Activated naive CD8-positive, alpha-beta T cell treated with anti-CD3 and anti-CD28 coated beads for 36 hours (primary cell): ENCODE results near the gene ALDH16A1. TPM values are rescaled to one million over a fixed set of nuclear protein-coding genes. Genes with fewer than 3 reads are reported as not detected.
"Not testable (repeated sequence)": the region's sequence is repeated elsewhere in the genome, so short reads cannot be mapped to it uniquely, and the experiment has no call there.

Source experiments
- DNase-seq: peaks from one replicate; pipeline ENCODE4 v3.0.0; 2021
- H3K27ac Mint-ChIP-seq: one replicate; pipeline ENCODE4 v1.8.0; 2022; ENCODE audit warnings: mild to moderate bottlenecking, moderate library complexity, mixed read lengths
- H3K27me3 Mint-ChIP-seq: one replicate; pipeline ENCODE4 v1.8.0; 2022; ENCODE audit warnings: mild to moderate bottlenecking, mixed read lengths
- H3K36me3 Mint-ChIP-seq: one replicate; pipeline ENCODE4 v1.8.0; 2021; ENCODE audit warnings: mild to moderate bottlenecking, mixed read lengths
- H3K4me1 Mint-ChIP-seq: one replicate; pipeline ENCODE4 v1.8.0; 2021; ENCODE audit warnings: mixed read lengths
- H3K4me3 Mint-ChIP-seq: one replicate; pipeline ENCODE4 v1.8.0; 2022; ENCODE audit warnings: mild to moderate bottlenecking, moderate library complexity, mixed read lengths
- H3K9me3 Mint-ChIP-seq: one replicate; pipeline ENCODE4 v1.8.0; 2022; ENCODE audit warnings: mixed read lengths
- total RNA-seq, 2 experiments: library from RNA; stranded (reverse); gene quantifications; one replicate each; pipeline ENCODE4 v1.2.3, GENCODE V29; 2021

ALDH16A1 gene
- total RNA-seq, 2 experiments from 2014 or later, result 34.4 to 42.0 TPM

- no peaks in the 10 kb centered on the region for H3K4me1 Mint-ChIP-seq
- no peaks in the 10 kb centered on the region for H3K27me3 Mint-ChIP-seq
- H3K27ac Mint-ChIP-seq, result no peak overlapping the region
- H3K36me3 Mint-ChIP-seq, result peaks cover 14% of the 10 kb centered on the region
- no peak overlapping the region for H3K4me3 Mint-ChIP-seq
- DNase-seq, result no peak
- no peaks in the 10 kb centered on the region for H3K9me3 Mint-ChIP-seq
Observed at GRCh38 chr19:49461656-49462055, 8.6 kb downstream of the ALDH16A1 start.

- H3K27me3 Mint-ChIP-seq, result no peaks in the 10 kb centered on the region
- no peaks in the 10 kb centered on the region for H3K9me3 Mint-ChIP-seq
- H3K4me1 Mint-ChIP-seq, result no peaks in the 10 kb centered on the region
- DNase-seq, result no peak
- no peak overlapping the region for H3K4me3 Mint-ChIP-seq
- no peak overlapping the region for H3K27ac Mint-ChIP-seq
- H3K36me3 Mint-ChIP-seq, result peaks cover 14% of the 10 kb centered on the region
Observed at GRCh38 chr19:49462492-49462891, 9.5 kb downstream of the ALDH16A1 start.

GRCh38 chr19:49463960-49464740, 11.1 kb downstream of the ALDH16A1 start:
- Mint-ChIP-seq H3K27ac (no peak overlapping the region), H3K27me3 (no peaks in the 10 kb centered on the region), H3K4me1 (peaks cover 8% of the 10 kb centered on the region), H3K9me3 (no peaks in the 10 kb centered on the region), H3K36me3 (peaks cover 19% of the 10 kb centered on the region), H3K4me3 (no peak overlapping the region)
- DNase-seq, result no peak

DNA sequence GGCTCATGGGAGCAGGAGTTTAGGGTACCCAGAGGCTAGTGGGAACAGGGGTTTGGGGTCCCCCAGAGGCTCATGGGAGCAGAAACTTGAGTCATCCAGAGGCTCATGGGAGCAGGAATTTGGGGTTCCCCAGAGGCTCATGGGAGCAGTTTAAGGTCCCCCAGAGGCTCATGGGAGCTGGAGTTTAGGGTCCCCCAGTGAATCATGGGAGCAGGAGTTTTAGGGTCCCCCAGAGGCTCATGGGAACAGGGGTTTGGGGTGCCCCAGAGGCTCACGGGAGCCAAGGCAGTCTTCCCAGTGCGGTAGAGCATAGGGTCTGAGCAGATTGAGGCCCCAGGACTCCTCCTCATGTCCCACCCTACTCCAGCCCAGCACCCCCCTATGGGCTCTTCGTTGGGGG, 12.3 kb downstream of the ALDH16A1 start:
- H3K9me3 Mint-ChIP-seq, result no peaks in the 10 kb centered on the region
- no peaks in the 10 kb centered on the region for H3K27me3 Mint-ChIP-seq
- H3K4me3 Mint-ChIP-seq, result no peak overlapping the region
- no peak for DNase-seq
- peaks cover 17% of the 10 kb centered on the region for H3K36me3 Mint-ChIP-seq
- peaks cover 19% of the 10 kb centered on the region for H3K4me1 Mint-ChIP-seq
- peak overlapping the region; percentile 51 for H3K27ac Mint-ChIP-seq

- Mint-ChIP-seq H3K27ac (peak overlapping the region; percentile 97), H3K27me3 (no peaks in the 10 kb centered on the region), H3K4me1 (peaks cover 39% of the 10 kb centered on the region), H3K9me3 (no peaks in the 10 kb centered on the region), H3K36me3 (peaks cover 22% of the 10 kb centered on the region), H3K4me3 (no peak overlapping the region)
- DNase-seq, result no peak
Observed at GRCh38 chr19:49468199-49468598, 15.2 kb downstream of the ALDH16A1 start.

GRCh38 chr19:49468746-49469447, 15.9 kb downstream of the ALDH16A1 start:
- Mint-ChIP-seq H3K9me3 (no peaks in the 10 kb centered on the region), H3K27me3 (no peaks in the 10 kb centered on the region), H3K4me1 (peaks cover 44% of the 10 kb centered on the region), H3K36me3 (peaks cover 22% of the 10 kb centered on the region), H3K4me3 (peak overlapping the region; percentile 47), H3K27ac (peak overlapping the region; percentile 97)
- DNase-seq, result peak; percentile 78

DNA sequence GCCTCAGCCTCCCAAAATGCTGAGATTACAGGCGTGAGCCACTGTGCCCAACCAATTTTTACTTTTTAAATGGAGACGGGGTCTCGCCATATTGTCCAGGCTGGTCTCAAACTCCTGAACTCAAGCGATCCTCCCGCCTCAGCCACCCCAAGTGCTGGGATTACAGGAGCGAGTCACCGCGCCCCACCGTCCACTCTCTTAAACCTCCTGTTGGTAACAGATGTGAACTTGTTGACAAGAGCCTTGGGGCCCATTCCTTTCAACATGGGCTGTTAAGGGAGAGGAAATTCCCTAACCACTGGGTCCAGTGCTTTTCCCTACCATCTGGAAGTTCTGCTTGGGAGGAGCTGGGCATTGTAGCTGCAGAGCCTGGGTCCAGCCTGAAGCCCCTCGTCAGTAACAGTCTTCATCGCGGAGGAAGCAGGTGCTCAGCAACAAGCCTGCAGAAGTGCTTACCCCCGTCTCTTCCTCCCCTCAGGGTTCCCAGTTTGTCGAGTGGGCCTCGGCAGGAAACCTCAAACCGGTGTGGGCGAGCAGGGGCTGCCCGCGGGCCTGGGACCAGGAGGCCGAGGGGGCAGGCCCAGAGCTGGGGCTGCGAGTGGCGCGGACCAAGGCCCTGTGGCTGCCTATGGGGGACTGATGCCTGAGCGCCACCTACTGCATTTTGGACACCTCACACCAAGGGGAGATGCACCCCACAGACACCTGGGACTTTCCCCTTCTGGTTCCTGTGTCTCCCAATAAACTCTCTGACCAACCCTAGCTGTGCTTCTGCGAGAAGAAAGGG, 17.0 kb downstream of the ALDH16A1 start:
- H3K27ac Mint-ChIP-seq, result peak overlapping the region; percentile 81
- no peak overlapping the region for H3K4me3 Mint-ChIP-seq
- H3K4me1 Mint-ChIP-seq, result peaks cover 45% of the 10 kb centered on the region
- peak; percentile 89 for DNase-seq
- H3K36me3 Mint-ChIP-seq, result peaks cover 16% of the 10 kb centered on the region
- H3K27me3 Mint-ChIP-seq, result no peaks in the 10 kb centered on the region
- no peaks in the 10 kb centered on the region for H3K9me3 Mint-ChIP-seq

DNA sequence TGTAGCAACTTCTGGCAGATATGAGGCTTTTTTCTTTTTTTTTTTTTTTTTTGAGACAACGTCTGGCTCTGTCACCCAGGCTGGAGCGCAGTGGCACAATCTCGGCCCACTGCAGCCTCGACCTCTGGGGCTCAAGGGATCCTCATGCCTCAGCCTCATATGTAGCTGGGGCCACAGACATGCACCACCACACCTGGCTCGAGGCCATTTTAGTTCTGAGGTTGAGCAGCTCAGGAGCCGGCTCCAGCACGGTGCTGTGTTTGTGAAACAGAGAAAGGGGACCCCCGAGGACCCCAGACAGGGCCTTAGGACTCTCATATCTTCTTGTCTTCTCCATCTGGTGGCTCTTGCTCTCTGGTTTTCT, 17.6 kb downstream of the ALDH16A1 start:
- H3K4me3 Mint-ChIP-seq, result no peak overlapping the region

GRCh38 chr19:49472936-49473335, 19.9 kb downstream of the ALDH16A1 start:
- H3K27ac Mint-ChIP-seq, result peak overlapping the region; percentile 95
- H3K36me3 Mint-ChIP-seq, result peaks cover 31% of the 10 kb centered on the region
- H3K27me3 Mint-ChIP-seq, result no peaks in the 10 kb centered on the region
- DNase-seq, result no peak
- H3K9me3 Mint-ChIP-seq, result no peaks in the 10 kb centered on the region
- H3K4me3 Mint-ChIP-seq, result peak overlapping the region; percentile 98
- H3K4me1 Mint-ChIP-seq, result peaks cover 59% of the 10 kb centered on the region

More for the DNA sequence above, 17.6 kb downstream of the ALDH16A1 start:
- Mint-ChIP-seq H3K27ac (peak overlapping the region; percentile 81), H3K36me3 (peaks cover 19% of the 10 kb centered on the region), H3K27me3 (no peaks in the 10 kb centered on the region), H3K9me3 (no peaks in the 10 kb centered on the region), H3K4me1 (peaks cover 50% of the 10 kb centered on the region)
- no peak for DNase-seq

DNA sequence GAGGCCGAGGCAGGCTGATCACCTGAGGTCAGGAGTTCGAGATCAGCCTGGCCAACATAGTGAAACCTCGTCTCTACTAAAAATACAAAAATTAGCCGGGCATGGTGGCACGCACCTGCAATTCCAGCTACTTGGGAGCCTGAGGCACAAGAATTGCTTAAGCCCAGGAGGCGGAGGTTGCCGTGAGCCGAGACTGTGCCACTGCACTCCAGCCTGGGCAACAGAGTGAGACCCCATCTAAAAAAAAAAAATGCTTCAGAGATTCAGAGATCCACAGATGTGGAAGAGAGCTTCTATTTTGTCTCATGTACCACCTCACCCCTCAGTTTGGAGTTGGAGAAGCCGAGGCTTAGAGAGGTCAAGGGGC, 20.5 kb downstream of the ALDH16A1 start:
- peak overlapping the region; percentile 95 for H3K27ac Mint-ChIP-seq
- peaks cover 58% of the 10 kb centered on the region for H3K4me1 Mint-ChIP-seq
- H3K36me3 Mint-ChIP-seq, result peaks cover 32% of the 10 kb centered on the region
- H3K9me3 Mint-ChIP-seq, H3K27me3 Mint-ChIP-seq, DNase-seq: not testable (repeated sequence)
- peak overlapping the region; percentile 98 for H3K4me3 Mint-ChIP-seq

- H3K4me1 Mint-ChIP-seq, result peaks cover 55% of the 10 kb centered on the region
- peak within 1 kb of the TSS; percentile 95 for H3K27ac Mint-ChIP-seq
- no peaks in the 10 kb centered on the region for H3K9me3 Mint-ChIP-seq
- peak; percentile 92 for DNase-seq
- peaks cover 31% of the 10 kb centered on the region for H3K36me3 Mint-ChIP-seq
- H3K27me3 Mint-ChIP-seq, result no peaks in the 10 kb centered on the region
- peak within 1 kb of the TSS; percentile 98 for H3K4me3 Mint-ChIP-seq
Observed at GRCh38 chr19:49473868-49474541, 21.0 kb downstream of the ALDH16A1 start, which contains the start of gene FLT3LG. Gene FLT3LG, plus strand, starts transcription at chr19:49474215. Its CDS starts 425 bp downstream, at chr19:49474640.

GRCh38 chr19:49474542-49474924, 21.5 kb downstream of the ALDH16A1 start:
- Mint-ChIP-seq H3K9me3 (no peaks in the 10 kb centered on the region), H3K27me3 (no peaks in the 10 kb centered on the region), H3K27ac (peak overlapping the region; percentile 95), H3K36me3 (peaks cover 31% of the 10 kb centered on the region), H3K4me3 (peak overlapping the region; percentile 98), H3K4me1 (peaks cover 51% of the 10 kb centered on the region)
- no peak for DNase-seq

- peak; percentile 48 for DNase-seq
- no peaks in the 10 kb centered on the region for H3K9me3 Mint-ChIP-seq
- peak overlapping the region; percentile 98 for H3K4me3 Mint-ChIP-seq
- peaks cover 43% of the 10 kb centered on the region for H3K4me1 Mint-ChIP-seq
- H3K27ac Mint-ChIP-seq, result peak overlapping the region; percentile 95
- H3K27me3 Mint-ChIP-seq, result no peaks in the 10 kb centered on the region
- peaks cover 35% of the 10 kb centered on the region for H3K36me3 Mint-ChIP-seq
Observed at GRCh38 chr19:49475191-49475917, 22.3 kb downstream of the ALDH16A1 start.
